ENCODE data around the gene ZNF446.
"Not testable (repeated sequence)": the region's sequence is repeated elsewhere in the genome, so short reads cannot be mapped to it uniquely, and the experiment has no call there.

ZNF446 gene

DNA sequence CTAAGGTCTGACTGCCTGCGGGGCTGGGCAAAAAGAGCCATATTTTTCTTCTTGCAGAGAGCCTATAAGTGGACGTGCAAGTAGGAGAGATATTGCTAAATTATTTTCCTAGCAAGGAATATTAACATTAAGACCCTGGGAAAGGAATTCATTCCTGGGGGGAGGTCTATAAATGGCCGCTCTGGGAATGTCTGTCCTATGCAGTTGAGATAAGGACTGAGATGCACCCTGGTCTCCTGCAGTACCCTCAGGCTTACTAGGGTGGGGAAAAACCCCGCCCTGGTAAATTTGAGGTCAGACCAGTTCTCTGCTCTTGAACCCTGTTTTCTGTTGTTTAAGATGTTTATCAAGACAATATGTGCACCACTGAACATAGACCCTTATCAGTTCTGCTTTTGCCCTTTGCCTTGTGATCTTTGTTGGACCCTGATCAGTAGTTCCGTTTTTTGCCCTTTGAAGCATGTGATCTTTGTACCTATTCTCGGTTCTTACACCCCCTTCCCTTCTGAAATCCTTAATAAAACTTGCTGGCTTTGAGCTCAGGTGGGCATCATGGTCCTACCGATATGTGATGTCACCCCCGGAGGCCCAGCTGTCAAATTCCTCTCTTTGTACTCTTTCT lies 31.6 kb downstream of the ZNF446 start:
- not testable (repeated sequence) for DNase-seq

GRCh38 chr19:58509731-58510083 lies 33.6 kb downstream of the ZNF446 start:
- DNase-seq = peak; percentile 88

DNA sequence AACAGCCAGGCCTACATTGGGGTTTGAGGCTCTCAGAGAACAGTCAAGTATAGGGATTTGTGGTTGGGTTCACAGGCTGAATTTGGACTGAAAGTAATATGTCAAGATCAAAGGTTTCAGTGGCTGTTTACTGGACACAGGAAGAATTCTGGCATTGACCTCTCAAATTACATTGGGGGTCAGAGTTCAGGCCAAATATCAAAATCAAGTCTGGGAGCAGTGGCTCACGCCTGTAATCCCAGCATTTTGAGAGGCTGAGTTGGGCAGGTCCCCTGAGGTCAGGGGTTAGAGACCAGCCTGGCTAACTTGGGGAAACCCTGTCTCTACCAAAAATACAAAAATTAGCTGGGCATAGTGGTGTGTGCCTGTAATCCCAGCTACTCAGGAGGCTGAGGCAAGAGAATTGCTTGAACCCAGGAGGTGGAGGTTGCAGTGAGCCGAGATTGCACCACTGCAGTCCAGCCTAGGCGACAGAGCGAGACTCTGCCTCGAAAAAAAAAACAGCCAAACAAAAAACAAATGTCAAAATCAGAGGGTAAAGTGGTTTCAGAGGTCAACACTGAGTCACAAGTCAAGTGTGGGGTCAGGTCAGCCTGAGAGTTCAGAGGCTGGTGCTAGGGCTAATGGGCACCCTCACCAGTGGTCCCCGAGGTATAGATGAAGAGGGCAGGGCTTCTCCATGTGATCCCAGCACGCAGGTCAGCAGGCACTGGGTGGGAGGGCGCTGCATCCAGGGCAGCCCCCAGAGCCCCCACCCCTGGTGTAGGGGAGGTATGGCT lies 34.1 kb downstream of the ZNF446 start:
- DNase-seq = no peak

DNA sequence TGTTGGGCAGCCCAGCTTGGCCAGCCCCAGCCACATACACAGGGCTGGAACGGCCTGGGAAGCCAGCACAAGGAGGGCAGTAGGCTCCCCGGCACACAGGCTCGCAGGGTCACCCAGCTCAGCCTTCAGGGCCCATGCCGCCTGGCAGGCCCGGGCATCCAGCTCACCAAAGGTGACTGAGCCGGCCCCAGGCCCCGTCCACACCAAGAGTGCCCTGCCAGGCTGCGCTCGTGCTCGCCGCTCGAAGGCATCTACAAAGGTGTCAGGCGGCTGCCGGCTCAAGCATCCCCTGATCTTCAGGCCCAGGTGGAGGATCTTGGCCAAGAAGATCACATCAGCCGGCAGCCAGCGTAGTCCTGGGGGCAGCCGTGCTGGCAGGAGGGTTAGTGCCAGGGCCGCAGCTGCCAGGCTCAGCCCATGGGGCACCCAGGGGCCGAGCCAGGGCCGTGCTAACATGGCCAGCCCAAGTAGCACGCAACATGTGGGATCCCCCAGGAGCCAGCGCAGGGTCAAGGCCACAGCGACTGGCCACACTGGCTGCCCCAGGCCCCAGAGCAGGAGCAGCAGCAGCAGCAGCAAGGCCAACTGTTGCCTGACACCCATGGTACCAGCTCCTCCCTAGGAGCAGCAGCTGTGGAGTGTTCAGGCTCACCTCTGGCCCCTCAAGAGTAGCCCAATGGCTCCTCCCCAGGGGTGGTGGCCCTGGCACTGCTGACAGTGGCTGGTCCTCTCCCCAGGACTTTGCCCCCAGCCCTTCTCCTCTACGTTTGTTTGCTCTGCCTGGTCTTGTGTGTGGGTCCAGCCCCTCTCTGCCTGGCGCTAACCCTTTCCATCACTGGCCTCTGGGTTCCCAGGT lies 35.4 kb downstream of the ZNF446 start, which contains the start of gene SLC27A5:
Gene SLC27A5 (minus strand): TSS at position 640 of the 856 bp plus-strand sequence. CDS start 37 bp downstream, at position 603.
- DNase-seq = no peak

DNA sequence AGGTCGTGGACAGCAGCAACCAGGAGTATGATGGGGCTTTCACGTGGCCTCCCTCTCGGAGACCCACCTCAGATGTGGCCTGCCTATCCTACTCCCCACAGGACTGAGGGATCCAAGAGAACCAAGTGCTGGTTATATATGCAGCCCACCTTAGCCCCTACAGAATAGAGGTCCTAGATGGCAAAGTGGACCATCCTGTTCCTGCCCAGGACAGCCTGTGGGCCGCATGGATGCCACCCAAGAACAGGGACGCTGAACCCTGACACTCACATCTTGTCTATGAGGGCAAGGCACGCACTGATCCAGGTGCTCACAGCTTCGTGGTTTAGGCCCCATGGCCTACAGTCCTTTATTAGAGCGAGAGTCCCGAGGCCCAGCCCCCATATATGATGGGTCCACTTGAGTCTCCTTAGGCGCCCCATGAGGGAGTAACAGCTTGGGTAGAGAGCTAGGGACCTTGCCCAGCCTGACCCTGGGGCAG lies 37.1 kb downstream of the ZNF446 start:
- DNase-seq = no peak

- DNase-seq = peak; percentile 97
Observed at GRCh38 chr19:58513694-58514563, 37.8 kb downstream of the ZNF446 start.

GRCh38 chr19:58514564-58515022 lies 38.4 kb downstream of the ZNF446 start:
- DNase-seq = no peak

DNA sequence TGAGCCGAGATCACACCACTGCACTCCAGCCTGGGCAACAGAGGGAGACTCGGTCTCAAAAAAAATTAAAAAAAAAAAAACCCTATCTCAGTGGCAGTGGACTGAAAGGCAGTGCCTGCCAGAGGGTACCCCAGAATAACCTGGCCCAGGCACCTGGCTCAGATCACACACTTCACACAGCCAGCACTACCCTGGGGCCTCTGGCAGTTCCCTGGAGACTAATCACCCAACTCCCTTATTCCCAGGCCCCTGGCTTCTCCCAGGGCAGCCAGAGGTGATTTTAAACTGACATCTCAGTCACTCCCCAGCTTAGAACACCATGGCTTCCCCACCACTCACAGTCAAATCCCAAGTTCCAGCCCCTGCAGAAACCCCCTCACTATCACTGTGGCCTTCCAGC lies 39.1 kb downstream of the ZNF446 start:
- DNase-seq = no peak

- no peak for DNase-seq
Observed at GRCh38 chr19:58516246-58516836, 40.2 kb downstream of the ZNF446 start.

DNA sequence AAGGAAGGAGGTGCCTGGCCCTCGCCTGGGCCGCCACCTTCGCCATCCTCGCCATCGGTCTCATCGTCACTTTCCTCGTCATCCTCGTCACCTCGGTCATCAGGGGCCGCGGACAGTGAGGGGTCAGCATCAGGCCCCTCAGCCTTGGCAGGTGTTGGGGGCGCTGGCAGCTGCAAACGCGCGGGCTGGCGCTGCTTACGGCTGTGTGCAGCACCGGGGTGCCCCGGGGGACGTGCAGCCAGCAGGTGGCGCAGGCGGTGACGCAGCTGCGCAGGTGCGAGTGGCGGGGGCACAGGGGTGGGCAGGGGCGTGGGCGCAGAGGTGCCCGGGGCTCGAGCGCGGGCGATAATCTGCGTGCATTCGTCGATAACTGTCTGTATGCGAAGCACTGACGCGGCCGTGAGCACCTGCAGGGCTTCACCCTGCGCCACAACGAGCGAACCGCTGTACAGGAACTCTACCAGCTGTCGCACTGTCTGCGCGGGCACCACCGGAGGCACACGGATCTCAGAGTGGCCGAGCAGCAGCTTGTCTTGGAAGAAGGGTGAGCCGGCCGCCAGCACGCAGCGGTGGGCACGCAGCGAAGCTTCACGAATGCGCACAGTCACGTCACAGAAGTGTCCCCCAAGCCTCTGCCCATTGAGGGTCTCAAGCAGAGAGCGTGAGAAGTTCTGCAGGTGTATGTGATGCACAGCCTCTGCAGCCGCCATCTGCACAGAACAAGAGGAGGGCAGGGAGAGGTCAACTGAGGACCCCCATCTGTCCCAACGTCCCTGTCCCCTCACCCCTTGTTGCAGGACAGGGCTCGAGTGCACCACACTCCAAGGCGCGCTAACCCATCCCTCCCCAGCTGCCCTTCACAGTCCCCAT lies 41.0 kb downstream of the ZNF446 start:
- no peak for DNase-seq

DNA sequence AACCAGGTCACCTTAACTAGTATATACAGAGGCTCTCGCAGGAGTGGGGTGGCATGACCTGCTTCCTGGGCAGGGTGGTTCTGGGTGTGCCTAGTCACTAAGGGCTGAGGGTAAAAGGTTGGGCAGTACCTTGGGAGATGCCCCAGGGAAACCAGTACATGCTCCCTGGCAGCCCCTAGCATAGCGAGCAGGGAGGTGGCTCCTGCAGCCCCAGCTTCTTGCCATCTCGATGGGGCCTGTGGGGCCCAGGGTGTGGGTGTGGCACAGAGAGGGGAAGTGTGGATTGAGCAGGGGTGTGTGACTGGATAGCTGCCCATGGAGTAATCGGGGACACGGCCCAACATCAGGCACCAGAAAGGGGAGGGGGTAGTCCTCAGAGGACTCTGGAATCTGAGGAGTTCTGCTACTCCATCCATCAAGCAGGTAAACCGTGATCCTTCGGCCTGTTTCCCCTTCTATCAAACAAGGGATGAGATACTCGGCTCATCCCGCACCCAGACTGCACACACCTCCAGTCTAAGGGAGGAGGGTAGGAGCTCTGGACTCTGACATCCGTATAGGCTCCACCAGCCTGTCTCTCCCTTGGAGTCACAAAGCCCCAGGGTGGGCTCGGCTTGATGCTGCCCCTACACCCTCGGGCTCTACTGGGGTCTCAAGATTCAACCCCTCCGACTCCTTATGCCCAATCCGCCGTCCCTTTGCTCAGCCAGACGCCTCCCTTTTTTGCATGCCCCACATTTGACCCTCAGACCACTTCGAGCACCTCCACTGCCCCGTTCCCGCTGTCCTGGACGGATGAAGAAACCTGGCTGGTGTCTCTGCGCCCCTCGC lies 42.3 kb downstream of the ZNF446 start:
- peak; percentile 84 for DNase-seq

- DNase-seq = peak; percentile 90
Observed at GRCh38 chr19:58519087-58519354, 42.9 kb downstream of the ZNF446 start.

DNA sequence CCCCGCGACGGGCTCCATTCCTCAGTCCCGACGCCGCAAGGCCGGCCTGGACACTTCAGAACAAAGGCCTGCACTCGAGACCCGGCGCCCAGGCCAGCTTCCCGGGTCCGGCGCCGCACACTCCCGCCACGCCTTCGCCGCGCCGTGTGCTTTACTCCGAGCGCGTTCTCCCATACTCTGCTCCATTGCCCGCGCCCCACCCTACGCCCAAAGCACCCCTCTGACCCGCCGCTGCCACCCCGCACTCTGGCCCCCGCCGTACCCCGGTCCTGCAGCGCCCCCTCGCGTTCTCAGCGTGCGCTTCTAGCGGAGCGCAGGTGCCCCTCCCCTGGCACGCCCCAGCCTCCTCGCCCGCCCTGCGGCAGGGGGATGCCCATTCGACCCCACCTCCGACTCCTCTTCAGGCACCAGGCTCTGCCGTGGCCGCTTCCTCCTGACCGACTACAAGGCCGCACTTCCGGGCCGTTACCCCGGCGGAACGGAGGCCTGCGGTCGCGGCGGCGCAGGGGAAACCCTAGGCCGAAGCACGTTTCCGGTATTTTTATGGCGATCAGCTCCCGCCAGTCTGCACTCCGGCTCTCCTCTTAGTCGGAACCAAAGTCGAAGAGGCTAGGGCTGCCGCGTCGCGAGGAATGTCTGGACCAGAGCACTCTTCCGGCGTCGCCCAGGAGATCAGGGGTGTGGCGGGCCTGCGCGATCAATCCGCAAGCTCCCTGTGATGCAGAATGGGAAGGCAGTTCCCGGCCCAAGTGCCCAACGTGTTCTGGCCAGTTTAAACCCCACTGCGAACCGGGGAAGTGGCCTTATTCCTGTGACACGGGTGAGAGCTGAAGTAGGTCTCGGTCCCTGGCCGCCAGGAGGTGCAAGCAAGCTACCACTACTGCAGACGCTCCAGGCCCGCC lies 43.5 kb downstream of the ZNF446 start, which contains the start of gene ZBTB45:
Gene ZBTB45 (minus strand): TSS at position 456 of the 902 bp plus-strand sequence. CDS start 2,137 bp downstream, outside the sequence.
- peak; percentile 98 for DNase-seq

DNA sequence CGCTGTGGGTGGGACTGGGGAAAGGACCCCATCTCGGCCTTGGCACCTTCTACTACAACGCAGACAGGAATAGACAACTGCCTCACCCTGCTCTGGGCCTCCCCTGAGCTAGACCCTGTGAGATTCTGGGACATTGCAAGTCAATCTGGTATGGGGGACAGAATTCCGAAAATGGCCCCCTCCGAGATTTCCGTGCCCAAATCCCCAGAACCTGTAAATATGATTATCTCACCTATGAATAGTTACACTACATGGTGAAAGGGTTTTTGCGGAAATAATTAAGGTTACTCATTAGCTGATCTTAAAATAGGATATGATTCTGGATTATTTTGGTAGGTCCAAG lies 44.1 kb downstream of the ZNF446 start:
- no peak for DNase-seq

- no peak for DNase-seq
Observed at GRCh38 chr19:58521651-58522050, 45.5 kb downstream of the ZNF446 start.

GRCh38 chr19:58522709-58523108 lies 46.6 kb downstream of the ZNF446 start:
- DNase-seq = no peak

DNA sequence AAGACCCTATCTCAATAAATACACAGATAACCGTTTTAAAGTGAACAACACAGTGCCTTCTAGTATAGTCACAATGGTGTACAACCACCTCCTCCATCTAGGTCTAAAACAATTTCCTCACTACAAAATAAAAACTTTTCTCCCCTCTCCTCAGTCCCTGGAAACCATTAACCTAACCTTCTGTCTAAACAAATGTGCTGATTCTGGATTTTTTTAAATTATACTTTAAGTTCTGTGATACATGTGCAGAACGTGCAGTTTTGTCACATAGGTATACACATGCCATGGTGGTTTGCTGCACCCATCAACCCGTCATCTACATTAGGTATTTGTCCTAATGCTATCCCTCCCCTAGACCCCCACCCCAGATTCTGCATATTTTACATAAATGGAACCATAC lies 53.3 kb downstream of the ZNF446 start:
- no peak for DNase-seq

Data from hematopoietic multipotent progenitor cell treated with erythropoietin and hydrocortisone succinate and interleukin-3 and kit ligand, for 4 days (in vitro differentiated cells).